Stimulated activated CD8-positive, alpha-beta memory T cell treated with anti-CD3 and anti-CD28 coated beads, Interleukin-4, amount 100 ng/mL, for 24 hours (primary cell): ENCODE measurements around the gene RWDD4.
"Not testable (repeated sequence)": the region's sequence is repeated elsewhere in the genome, so short reads cannot be mapped to it uniquely, and the experiment has no call there.

Source experiments
- DNase-seq: peaks from one replicate; pipeline ENCODE4 v3.0.0-alpha.2; 2020; ENCODE audit warnings: low read depth

RWDD4 gene

DNA sequence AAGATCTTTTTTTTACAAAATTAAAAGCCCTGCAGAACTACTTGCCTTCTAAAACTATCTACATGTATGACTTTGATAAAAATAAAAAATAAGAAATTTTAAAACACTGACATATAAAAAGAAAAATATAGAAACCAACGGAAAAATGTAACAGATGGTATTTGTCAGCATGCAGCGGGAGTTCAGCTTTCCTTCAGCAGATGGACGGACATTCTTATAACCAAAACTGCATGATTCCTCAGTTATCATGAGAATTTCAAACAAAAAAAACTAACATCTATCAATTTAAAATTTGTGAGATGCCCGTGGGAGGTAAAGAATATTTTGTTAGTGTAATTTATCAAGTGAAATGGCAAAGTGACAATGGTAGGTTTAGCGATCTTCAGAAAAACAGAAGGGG, 23.2 kb downstream of the RWDD4 start:
- DNase-seq, result no peak

DNA sequence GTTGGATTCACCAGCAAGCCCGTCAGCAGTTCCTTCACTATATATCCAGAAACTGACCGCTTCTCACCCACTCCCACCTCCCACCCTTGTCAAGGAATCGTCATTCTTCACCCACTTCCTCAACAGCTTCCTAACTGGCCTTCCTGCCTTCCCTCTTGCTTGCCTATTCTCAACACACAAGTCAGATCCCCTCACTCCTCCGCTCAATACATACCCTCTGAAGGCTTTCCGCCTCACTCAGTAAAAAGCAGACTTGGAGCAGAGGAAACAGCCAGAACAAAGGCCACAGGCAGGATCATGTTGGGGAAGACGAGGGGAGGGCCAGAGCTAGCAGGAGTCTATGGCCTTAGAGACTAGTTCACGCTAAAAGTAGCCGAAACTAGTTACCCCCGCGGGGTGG, 23.7 kb downstream of the RWDD4 start:
- no peak for DNase-seq

DNA sequence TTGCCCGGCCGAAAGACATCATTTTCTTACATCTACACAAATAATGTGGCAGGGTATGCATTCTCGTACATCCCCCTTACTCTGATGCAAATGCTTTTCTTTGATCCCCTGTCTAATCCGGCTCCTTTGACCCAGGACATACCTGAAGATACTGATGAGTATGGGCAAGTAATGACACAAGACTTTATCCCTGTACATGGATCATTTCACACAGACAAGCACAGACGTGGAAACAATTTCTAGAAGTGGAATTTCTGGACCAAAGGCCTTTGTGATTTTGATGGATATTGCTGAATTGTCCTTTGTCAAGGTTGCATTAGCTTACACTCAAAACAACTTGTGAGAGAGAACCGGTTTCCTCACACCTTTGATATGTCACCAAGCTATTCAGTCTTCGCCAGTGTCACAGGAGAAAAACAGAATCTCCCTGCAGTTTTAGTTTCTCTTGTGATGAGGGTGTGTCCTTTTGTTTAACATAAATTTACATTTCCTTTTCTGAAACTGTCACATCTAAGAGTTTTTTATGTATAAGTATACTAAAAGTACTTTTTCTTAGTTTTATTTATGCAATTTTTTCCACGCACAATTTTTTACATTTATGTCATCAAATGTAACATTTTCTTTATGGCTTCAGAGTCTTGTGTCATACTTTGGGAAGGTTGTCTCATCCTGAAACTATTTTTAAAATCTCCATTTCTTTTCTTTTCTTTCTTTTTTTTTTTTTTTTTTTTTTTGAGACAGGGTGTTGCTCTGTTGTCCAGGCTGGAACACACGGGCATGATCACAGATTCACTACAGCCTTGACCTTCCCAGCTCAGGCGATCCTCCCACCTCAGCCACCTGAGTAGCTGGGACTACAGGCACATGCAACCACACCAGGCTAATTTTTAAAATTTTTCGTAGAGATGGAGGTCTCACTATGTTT, 25.2 kb downstream of the RWDD4 start:
- DNase-seq, result no peak

DNA sequence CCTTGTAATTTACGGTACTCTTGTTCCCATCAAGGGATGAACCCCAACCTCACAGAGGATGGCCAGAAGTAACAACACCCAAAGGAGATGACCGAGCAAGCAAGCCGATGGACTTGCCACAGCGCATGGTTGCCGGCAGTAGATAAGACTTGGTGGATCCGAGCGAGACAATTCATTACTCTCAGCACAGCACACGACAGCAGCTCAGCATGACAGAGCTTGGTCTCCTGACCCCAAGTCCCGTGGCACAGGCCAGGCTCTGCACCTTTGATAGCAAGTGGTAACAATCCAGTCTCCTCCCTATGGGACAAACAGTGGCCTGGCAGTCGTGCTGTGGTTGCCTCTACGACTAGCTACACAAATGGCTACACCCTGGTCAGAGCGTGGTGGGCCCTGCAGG, 26.3 kb downstream of the RWDD4 start:
- no peak for DNase-seq

DNA sequence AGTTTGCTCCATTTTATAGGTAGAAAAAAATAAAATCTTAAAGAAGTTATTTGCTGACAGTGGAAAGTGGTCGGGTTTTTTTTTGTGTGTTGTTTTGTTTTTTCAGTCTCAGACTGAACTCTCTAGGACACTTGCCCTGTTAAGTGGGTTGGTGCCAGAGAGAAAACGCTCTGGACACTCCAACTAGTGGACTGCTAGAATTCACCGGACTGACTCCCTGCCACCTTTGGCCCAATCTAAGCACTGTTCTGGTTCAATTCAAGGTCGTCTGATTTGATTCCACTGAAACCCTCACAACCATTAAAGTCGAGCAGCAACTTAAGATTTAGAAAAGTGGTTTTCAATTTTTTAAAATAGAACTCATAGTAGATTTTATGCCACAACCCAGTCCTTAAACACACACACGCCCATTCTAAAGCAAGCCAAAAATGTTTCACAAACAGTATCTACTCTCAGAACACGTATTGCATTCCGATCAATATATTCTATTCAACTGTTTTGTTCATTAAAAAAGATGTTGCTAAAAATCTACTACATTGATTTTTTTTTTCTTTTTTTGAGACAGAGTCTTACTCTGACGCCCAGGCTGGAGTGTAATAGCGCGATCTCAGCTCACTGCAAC, 27.3 kb downstream of the RWDD4 start:
- no peak for DNase-seq

DNA sequence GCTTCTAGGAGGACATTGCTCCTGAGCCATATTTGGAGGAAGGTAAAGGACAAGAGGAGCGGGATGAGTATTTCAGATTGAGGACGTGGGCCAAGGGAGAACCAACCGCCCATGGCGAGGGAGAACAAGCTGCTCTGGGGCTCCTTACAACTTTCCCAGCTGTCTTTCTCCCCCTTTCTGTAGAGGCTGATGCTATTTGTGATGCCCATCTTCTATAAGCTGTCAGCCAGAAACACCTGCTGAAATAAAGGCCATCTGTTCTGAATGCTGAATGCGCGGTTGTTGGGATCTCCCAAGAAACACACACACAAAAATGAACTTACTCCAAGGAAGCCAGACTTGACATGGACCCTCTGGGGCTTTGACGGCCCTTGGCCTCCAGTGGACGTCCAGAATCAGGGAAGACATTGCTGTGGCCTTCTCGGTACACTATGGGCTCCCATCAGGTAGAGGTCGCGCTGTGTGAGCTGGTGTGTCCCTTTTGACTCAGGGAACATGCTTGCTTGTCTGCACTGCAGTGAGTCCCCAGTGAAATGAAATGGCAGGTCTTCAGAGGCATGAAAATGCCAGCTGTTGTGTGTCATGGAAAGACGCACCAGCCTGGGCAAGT, 30.9 kb downstream of the RWDD4 start:
- no peak for DNase-seq

DNA sequence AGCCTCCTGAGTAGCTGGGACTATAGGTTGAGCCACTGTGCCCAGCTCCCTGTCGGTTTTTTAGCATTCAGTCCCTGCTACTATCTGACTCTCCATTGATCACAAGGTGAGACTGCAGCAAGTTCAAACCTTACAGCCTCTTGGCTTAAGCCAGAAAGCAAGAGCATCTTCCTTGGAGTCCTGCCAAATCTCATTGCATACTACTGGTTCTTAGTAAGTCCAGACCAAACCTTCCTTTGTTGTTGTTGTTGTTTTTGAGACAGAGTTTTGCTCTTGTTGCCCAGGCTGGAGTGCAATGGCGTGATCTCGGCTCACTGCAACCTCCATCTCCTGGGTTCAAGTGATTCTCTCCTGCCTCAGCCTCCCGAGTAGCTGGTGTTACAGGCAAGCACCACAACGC, 31.7 kb downstream of the RWDD4 start:
- not testable (repeated sequence) for DNase-seq

DNA sequence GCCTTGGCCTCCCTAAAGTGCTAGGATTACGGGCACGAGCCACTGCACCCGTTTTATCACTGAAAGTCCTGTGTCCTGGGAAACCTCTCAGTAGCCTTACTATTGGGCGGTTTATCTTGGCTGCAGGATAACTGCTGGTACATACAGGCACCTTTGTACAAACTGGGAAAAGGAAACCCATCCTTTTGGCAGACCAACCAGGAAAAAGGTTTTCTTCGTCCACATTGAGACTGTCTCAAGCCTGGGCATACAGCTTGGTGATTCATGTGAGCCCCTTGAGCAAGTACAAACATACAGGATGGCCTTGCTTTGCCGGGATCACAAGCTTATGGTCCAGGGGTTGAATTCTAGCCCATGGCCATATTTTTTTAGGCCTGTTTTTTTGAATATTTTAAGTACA, 32.8 kb downstream of the RWDD4 start:
- DNase-seq, result no peak

DNA sequence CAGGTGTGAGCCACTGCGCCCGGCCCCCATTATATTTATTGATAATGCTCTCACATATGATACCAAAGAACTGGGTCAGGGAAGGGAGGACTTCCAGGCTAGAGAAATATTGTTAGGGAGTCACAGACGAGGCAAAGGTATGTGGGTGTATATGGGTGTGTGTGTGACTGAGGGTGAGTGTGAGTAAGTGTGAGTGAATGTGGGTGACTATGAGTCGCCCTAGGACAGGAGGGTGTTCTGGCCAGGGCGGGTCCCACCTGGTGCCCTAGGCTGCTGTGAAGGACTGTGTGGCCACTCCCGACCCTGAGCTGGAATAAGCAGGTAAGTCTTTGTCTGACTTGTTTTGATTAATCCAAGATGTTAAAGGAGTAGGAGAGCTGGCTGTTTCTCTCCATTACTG, 34.4 kb downstream of the RWDD4 start:
- no peak for DNase-seq

DNA sequence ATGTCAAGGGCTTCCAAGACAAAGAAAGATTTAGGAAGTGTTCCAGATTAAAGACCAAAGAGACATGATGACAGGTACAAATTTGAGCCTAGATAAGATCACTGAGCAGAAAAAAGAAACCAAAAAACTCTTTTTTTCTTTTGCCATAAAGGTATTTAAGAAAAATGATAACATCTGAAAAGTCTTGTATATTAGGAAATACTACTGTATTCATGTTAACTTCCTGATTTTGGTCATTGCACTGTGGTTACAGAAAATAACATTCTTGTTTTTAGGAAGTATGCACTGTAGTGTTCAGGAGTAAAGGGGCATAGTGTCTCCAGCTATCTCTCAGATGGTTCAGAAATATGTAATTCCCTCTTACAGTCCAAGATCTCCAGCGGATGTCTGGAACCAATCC, 37.1 kb downstream of the RWDD4 start:
- no peak for DNase-seq

DNA sequence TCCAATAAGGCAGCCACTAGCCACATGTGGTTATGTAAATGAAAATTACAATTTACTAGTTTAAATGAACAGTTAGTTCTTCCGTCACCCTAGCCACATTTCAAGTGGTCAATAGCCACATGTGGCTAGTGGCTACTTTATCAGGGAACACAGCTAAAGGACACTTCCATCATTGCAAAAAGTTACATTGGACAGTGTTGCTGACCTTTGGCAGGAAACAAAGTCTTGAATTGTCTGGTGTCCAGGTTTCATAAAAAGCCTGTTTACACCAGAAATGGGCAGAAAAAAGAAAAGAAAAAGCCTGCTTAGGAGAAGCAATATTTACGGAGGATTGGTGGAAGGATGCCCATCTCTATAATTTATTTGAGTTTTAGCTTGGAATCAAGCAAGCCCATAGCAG, 38.6 kb downstream of the RWDD4 start:
- DNase-seq, result no peak

DNA sequence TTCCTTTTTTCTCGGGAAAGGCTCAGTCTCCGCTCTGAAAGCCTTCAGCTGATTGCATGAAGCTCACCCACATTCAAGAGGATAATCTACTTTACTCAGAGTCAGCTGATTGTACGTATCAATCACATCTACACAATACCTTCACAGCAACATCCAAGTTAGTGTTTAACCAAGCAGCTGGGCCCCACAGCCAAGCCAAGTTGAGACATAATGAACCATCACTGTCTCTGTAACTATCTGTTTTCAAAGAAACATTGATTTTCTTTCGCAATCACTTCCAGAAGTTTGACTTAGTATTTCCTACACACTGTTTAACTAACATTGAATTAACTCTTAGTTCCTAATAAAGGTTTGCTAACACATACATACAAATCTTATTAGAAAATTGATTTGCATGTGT, 40.3 kb downstream of the RWDD4 start:
- DNase-seq, result no peak

DNA sequence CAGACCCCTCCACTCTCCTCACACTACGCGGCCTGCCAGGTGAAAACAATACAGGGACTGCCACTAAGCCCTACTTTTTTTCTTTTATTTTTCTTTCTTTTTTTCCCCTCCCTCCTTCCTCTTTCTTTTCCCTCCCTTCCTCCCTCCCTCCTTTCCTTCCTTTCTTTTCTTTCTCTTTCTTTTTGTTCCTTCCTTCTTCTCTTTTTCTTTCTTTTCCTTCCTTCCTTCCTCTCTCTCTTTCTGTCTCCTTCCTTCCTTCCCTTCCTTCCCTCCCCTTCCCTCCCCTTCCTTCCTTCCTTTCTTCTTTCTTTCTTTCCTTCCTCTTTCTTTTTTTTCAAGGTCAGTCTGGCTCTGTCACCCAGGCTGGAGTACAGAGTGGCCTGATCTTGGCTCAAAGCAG, 41.9 kb downstream of the RWDD4 start:
- DNase-seq, result no peak

DNA sequence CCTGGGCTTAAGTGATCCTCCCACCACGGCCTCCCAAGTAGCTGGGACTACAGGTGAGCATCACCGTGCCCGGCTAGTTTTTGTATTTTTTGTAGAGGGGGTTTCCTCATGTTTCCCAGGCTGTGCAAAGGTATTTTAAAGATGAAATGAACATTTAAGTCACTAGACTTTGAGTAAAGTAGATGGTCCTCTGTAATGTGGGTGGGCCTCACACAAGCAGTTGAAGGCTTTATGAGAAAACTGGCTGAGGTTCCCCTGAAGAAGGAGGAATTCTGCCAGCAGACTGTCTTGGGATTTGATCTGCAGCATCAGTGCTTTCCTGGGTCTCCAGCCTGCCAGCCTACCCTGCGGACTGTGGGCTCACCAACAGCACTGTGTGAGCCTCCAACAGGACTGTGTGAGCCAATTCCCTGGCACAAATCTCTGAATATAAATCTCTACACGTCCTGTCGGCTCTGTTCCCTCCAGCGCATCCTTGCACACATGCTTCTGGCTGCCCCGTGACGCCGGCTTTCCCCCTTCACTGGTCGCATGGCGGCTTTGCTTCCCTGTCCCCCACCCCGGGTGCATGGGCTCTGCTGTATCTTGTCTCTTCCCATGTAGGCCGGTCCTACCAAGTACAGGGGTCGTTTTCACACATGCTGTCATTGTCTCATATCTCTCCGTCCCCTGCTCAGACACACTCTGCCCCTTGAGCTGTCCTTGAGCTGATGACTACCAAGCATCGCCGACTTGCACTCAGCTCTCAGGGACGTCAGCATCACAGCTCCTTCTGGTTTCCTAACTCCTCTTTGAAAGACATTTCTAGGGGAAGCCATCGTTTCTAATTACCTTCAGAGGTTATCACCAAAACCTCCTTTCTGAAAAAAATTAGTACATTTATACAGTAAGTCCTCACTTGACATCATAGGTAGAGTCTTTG, 46.4 kb downstream of the RWDD4 start:
- no peak for DNase-seq

DNA sequence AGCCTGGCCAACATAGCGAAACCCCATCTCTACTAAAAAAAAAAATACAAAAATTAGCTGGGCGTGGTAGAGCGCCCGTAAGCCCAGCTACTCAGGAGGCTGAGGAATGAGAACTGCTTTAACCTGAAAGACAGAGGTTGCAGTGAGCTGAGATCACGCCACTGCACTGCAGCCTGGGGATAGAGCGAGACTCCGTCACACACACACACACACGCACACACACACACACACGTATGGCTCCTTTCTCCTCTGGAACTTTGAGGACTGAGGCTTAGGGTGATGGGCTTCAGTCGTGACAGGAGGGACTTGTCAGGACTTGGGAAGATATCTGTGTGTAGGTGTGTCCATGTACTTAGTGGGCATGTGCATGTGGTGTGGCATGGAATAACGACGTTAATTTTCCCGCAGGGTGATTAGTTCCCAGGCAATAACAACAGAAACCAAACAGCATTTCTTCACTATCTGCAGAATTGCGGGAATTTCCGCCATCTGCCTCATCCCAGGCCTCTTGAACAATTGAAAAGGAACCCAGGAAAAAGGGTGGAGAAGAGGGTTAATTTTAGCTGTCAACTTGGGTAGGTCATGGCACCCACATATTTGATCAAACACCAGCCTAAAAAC, 47.7 kb downstream of the RWDD4 start:
- DNase-seq, result no peak

DNA sequence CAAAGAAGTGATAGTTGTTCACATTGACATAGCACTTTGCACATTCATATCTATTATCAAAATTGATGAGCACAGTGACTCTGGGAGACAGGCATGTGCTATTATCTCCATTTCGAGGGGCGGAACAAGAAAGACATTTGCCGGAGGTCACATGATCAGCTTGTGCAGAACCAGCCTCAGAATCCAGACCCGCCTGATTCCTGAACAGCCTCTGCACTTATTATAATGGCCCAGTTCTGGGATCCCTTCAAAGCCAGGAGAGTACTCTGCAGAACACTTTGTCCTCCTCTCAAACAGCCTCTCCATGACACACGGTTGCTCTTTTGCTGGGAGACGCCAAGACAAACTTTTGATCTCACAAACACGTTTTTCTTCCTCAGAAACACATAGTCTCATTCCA, 48.4 kb downstream of the RWDD4 start:
- no peak for DNase-seq

DNA sequence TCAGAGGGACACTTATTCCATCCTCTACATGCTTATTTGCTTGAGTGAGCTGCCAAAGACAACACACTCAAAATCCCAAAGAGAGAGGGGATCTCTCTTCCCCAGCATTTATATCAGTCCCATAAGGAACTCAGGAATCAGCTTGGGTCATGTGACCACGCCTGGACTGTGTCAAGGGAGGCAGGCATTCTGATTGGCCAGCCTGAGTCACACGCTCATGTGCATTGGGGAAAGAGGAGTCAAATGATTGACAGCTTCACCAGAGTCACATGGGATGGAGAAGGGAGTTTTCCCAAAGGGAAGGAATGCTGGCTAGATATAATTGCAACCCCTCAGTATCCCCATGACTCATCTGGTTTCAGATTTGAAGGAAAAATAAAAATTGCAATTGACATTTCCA, 49.0 kb downstream of the RWDD4 start:
- DNase-seq, result no peak

DNA sequence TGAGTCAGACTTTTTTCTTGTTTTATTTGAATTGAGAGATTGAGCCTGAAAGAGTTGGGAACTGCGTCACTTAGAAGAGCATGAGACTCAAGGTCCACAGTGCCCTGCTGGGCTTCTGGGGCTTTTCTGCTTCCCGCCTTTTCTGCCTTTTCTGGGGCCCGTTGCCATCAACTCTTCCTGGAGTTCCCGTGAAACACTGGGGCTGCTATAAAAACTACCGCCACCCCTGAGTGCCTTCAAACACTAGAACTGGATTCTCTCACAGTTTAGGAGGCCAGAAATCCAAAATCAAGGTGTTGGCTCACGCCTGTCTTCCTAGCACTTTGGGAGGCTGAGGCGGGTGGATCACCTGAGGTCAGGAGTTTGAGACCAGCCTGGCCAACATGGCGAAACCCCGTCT, 49.8 kb downstream of the RWDD4 start:
- no peak for DNase-seq

DNA sequence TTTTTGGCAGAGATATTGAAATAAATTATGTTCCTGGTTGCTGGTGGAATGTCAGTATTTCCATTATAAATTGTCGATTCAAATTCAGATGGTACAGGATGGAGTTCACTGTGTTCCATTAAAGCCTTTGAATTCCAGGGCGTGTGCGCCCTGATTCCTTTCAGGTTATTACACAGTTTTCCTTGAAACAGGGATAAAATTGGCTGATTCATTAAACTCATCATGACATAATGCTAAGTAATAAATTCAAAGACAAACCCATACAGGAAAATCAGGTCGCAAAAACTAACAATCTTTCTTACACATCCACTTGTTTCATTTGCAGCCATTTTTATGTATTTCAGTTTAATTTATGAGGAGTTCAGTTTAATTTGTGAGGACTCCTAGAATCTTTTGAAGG, 51.1 kb downstream of the RWDD4 start:
- no peak for DNase-seq

DNA sequence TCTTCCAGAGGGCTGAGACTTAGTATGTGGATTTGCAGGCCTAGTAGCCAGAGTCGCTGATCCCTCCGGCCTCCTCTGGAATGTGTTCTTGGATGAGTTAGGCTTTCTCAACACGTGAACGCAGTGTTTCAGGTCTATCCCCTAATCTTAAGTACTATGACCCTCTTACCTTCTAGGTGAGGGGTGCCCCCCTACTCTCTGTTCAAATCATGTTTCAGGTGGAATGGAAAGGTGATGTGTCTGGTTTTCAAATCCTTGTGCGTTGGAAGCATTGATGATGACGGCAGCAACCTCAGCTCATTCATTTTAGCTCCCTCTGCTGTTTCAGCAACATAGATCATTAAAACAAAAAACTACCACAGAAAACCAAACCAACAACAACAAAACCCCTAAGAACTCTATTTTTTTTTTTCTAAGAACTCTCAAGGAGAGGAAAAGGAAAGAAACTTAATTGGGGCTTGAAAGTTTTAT, 56.4 kb downstream of the RWDD4 start:
- no peak for DNase-seq

DNA sequence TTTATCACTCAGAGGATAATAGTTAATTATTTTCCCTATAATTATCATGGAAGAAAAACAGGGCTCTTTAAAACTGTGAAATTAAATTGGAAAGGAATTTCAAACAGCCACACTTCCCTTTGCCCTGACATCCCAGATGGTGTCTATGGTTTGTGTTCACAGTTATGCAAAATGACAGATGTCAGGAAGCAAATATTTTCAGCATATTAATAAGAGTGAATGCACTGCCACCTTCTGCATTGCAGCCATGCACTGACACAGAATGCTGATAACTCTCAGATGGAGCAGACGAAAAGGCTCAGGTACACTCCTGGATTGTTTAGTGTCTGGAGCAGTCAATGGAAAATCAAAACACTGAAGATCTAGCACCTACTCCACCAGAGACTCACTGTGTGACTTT, 57.6 kb downstream of the RWDD4 start:
- no peak for DNase-seq
